Right lobe of liver (tissue), 4 donors: ENCODE measurements around the gene ZFR2.

Source experiments
- POLR2A ChIP-seq: fragments of 450-650 bp; IDR thresholded peaks from one replicate; pipeline ENCODE4 v1.6.1; 2017; ENCODE audit warnings: antibody characterized with exemption, mild to moderate bottlenecking
- TF ChIP-seq, protein P1 (sequence below), 4 donors: fragments of 200-600 bp in 3 of 4; fragments of 450-650 bp in 1 of 4; IDR thresholded peaks; one replicate each; pipeline versions ENCODE4 v1.5.1 to v1.8.0; 2016 to 2022; ENCODE audit warnings: antibody characterized with exemption in 4 of 4, mild to moderate bottlenecking in 2 of 4
- donor health status: DM: no; HTN: no; CAD: no.
- donor health status: DM: no; HTN: no; CAD: no.
- donor health status: DM: no; HTN: yes; CAD: no.

DNA sequence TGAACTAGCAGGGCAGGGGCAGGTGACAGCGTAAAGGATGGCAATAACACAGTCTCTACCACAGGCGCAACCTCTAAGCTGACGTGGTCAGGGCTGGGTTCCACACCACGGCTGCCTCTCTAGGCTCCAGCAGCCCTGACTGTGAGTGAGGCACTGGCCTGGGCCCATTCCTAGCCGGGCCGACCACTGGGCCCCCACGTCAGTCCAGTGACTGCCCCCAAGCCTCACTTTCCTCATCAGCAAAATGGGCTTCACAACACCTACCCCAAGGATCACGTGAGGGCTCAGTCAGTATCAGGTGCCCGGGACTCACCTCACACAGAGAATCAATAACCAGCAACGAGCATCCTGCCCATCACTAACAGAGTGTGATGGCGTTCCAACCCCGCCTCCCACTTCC is 5.2 kb downstream of the ZFR2 start:
- TF ChIP-seq, protein P1, sequence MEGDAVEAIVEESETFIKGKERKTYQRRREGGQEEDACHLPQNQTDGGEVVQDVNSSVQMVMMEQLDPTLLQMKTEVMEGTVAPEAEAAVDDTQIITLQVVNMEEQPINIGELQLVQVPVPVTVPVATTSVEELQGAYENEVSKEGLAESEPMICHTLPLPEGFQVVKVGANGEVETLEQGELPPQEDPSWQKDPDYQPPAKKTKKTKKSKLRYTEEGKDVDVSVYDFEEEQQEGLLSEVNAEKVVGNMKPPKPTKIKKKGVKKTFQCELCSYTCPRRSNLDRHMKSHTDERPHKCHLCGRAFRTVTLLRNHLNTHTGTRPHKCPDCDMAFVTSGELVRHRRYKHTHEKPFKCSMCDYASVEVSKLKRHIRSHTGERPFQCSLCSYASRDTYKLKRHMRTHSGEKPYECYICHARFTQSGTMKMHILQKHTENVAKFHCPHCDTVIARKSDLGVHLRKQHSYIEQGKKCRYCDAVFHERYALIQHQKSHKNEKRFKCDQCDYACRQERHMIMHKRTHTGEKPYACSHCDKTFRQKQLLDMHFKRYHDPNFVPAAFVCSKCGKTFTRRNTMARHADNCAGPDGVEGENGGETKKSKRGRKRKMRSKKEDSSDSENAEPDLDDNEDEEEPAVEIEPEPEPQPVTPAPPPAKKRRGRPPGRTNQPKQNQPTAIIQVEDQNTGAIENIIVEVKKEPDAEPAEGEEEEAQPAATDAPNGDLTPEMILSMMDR (IDR thresholded peaks at IDR 0.05), result no peak
- TF ChIP-seq POLR2A, result no peak
